Nephron progenitor cell (in vitro differentiated cells): ENCODE data around the gene ANKRD44.

Experiments used
- DNase-seq: peaks from one replicate; pipeline ENCODE4 v3.0.0; 2021
- H3K27ac Mint-ChIP-seq: 2 replicates; pipeline ENCODE4 v1.8.0; 2021; ENCODE audit warnings: mild to moderate bottlenecking, moderate library complexity, mixed read lengths
- H3K27me3 Mint-ChIP-seq: 2 replicates; pipeline ENCODE4 v1.8.0; 2021; ENCODE audit warnings: mild to moderate bottlenecking, low read depth, mixed read lengths; ENCODE audit not compliant: poor library complexity
- H3K36me3 Mint-ChIP-seq: 2 replicates; pipeline ENCODE4 v1.8.0; 2021; ENCODE audit warnings: low read depth, mixed read lengths
- H3K4me1 Mint-ChIP-seq: 2 replicates; pipeline ENCODE4 v1.8.0; 2021; ENCODE audit warnings: mixed read lengths
- H3K4me3 Mint-ChIP-seq: 2 replicates; pipeline ENCODE4 v1.8.0; 2021; ENCODE audit warnings: mild to moderate bottlenecking, moderate library complexity, mixed read lengths
- H3K9me3 Mint-ChIP-seq: 2 replicates; pipeline ENCODE4 v1.8.0; 2021; ENCODE audit warnings: mild to moderate bottlenecking, moderate library complexity, mixed read lengths
- TF ChIP-seq, protein P1 (sequence below): fragments of 200-600 bp; sonication (generic); IDR thresholded peaks from 2 replicates; pipeline ENCODE4 v1.5.0; 2021; ENCODE audit warnings: antibody characterized with exemption

ANKRD44 gene

DNA sequence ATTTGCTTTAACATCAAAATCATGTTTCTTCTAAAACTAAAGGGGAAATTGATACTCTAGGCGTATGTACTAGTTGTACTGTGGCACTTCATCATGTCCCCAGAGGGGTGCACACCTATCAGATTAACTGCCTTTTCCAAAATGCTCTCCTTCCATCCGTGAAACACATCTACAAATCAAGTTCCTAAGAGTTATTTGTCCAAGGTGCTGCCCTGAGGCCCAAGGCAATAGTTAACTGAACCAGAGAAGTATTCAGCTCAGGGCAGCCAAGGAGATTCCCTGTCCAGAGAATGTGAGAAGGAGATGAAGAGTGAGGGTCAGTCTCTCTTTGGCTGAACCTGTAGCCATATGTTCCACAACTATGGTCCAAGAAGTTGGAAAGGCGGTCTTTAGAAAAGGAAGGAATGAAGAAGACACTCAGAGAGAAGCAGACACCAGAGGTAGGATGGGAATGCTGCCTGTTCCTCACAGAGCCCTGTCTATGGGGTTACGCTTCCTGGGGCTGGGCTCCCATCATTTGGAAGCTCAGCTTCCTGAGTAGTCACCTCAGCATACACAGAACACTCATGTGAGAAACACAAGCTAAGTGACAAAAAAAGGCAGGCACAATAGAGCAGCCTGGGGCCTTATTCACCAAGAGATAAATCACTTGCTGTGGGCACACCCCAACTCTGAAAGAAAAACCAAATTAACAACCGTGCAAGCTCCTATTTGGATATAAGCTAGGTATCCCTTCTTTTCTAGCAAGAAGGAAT is 55.6 kb downstream of the ANKRD44 start:
- peak overlapping the region; percentile 52 for H3K4me3 Mint-ChIP-seq
- TF ChIP-seq, protein P1, sequence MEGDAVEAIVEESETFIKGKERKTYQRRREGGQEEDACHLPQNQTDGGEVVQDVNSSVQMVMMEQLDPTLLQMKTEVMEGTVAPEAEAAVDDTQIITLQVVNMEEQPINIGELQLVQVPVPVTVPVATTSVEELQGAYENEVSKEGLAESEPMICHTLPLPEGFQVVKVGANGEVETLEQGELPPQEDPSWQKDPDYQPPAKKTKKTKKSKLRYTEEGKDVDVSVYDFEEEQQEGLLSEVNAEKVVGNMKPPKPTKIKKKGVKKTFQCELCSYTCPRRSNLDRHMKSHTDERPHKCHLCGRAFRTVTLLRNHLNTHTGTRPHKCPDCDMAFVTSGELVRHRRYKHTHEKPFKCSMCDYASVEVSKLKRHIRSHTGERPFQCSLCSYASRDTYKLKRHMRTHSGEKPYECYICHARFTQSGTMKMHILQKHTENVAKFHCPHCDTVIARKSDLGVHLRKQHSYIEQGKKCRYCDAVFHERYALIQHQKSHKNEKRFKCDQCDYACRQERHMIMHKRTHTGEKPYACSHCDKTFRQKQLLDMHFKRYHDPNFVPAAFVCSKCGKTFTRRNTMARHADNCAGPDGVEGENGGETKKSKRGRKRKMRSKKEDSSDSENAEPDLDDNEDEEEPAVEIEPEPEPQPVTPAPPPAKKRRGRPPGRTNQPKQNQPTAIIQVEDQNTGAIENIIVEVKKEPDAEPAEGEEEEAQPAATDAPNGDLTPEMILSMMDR, result no peak
- peaks cover 52% of the 10 kb centered on the region for H3K4me1 Mint-ChIP-seq
- peak; percentile 8 for DNase-seq
- H3K27ac Mint-ChIP-seq, result peak overlapping the region; percentile 95
- no peaks in the 10 kb centered on the region for H3K27me3 Mint-ChIP-seq
- H3K36me3 Mint-ChIP-seq, result no peaks in the 10 kb centered on the region
- H3K9me3 Mint-ChIP-seq, result no peaks in the 10 kb centered on the region

DNA sequence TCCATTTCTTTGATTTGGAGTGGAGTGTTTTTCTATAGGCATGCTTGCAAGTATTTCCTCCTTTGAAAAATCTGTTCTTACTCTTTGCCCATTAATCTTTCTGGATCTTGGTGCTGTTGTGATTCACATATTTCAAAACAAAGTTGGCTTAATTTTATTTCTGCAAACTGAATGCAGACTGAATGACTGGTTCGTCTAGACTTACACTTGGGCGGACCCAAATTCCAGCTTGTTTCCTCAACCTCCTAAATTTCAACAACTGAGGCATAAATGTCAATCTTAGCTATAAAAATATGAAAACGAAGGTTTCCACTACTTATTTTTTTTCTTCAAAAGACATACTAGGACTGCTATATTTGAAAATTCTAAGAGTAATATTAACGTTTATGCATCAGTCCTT is 59.0 kb downstream of the ANKRD44 start:
- no peak overlapping the region for H3K27ac Mint-ChIP-seq
- no peaks in the 10 kb centered on the region for H3K36me3 Mint-ChIP-seq
- H3K27me3 Mint-ChIP-seq, result peaks cover 5% of the 10 kb centered on the region
- H3K9me3 Mint-ChIP-seq, result no peaks in the 10 kb centered on the region
- TF ChIP-seq, protein P1, result no peak
- no peak for DNase-seq
- peaks cover 36% of the 10 kb centered on the region for H3K4me1 Mint-ChIP-seq
- H3K4me3 Mint-ChIP-seq, result no peak overlapping the region

DNA sequence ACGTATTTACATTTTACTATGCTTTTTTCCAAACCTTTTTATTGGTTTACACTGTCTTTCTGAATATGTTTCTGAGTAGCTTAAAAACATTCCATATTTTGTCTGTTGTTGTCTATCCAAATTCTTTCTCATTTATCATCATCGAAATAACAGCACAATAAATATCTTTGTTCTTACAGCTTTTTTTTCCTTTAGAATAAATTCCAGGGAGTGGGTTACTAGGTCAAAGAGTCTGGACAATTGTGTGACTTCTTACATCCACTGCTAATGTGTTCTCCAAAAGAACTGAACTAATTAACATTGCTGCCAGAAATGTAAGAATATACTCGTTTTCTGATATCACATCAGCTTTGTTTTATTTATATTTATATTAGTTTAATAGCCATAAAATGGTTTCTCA is 59.4 kb downstream of the ANKRD44 start:
- Mint-ChIP-seq H3K4me3 (no peak overlapping the region), H3K4me1 (peaks cover 35% of the 10 kb centered on the region), H3K27ac (no peak overlapping the region), H3K27me3 (peaks cover 5% of the 10 kb centered on the region), H3K9me3 (no peaks in the 10 kb centered on the region), H3K36me3 (no peaks in the 10 kb centered on the region)
- TF ChIP-seq, protein P1, result no peak
- no peak for DNase-seq

DNA sequence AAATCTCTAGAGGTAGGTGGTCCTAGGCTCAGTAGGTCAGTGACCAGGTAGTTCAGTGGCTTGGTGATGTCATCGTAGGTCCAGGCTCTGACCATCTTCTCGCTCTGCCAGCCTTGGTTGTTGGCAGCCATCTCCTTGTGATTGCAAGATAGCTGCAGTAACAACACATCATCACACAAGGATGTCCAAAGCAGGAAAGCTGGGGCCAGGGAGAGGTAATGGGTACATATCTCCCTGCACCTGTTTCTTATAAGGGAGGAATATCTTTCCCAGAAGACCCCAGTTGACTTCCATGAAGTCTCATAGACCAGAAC is 60.5 kb downstream of the ANKRD44 start:
- no peak for DNase-seq
- no peak overlapping the region for H3K4me3 Mint-ChIP-seq
- no peaks in the 10 kb centered on the region for H3K36me3 Mint-ChIP-seq
- H3K27me3 Mint-ChIP-seq, result peaks cover 5% of the 10 kb centered on the region
- TF ChIP-seq, protein P1, result no peak
- peaks cover 24% of the 10 kb centered on the region for H3K4me1 Mint-ChIP-seq
- H3K27ac Mint-ChIP-seq, result no peak overlapping the region
- H3K9me3 Mint-ChIP-seq, result no peaks in the 10 kb centered on the region

DNA sequence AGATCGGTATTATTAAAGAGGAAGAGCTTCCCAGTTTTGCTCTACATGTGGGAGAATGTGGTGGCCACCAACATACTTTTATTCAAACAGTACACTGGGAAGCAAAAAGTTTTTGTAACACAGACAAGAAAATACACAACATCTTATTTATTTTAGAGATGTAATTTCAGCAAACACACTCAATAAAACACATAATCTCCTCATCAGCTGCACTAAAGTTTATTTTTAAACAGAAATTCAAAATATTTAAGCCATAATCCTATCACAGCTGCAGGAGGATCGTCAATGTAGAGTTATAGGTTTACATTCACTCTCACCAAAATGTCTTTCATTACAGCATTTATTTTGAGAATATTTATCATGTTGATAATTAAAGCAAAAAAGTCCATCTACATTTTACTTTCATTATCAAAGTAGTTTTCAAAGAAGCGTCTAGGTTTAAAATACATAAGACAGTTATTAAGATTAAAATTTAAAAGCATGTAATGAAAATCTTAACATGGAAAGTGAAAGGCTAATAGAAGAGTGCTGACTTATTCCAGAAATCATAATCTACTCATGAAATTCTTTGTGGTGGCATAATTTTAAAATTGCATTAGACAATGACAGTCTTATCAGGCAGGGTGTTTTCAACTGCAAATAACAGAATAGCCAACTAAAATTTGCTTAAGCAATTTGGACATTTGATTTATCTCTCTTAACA is 61.0 kb downstream of the ANKRD44 start:
- H3K27ac Mint-ChIP-seq, result no peak overlapping the region
- TF ChIP-seq, protein P1, result no peak

DNA sequence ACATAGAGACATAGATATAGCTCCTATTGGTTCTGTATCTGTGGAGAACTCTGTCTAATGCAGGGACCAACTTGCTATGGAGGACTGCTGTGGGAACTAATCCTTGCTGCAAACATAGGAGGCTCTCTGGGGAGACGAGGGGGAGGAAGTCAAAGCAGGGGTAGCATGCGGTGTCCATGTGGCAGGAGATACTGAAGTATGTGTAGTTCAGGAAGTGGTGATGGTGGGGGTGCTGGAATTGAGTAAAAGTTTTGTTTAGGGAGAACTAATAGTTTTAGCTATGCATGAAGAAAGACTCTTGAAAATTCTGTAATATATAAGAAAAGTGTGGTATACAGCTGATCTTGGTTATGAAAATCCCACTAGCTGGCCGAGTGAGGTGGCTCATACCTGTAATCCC is 62.0 kb downstream of the ANKRD44 start:
- no peak for DNase-seq
- Mint-ChIP-seq H3K4me1 (peaks cover 10% of the 10 kb centered on the region), H3K36me3 (no peaks in the 10 kb centered on the region), H3K27me3 (peaks cover 5% of the 10 kb centered on the region), H3K4me3 (no peak overlapping the region), H3K9me3 (no peaks in the 10 kb centered on the region), H3K27ac (peak overlapping the region; percentile 1)
- TF ChIP-seq, protein P1, result no peak

More for the DNA sequence above, 61.0 kb downstream of the ANKRD44 start:
- no peak for DNase-seq
- Mint-ChIP-seq H3K4me3 (no peak overlapping the region), H3K9me3 (no peaks in the 10 kb centered on the region), H3K4me1 (peaks cover 19% of the 10 kb centered on the region), H3K27me3 (peaks cover 5% of the 10 kb centered on the region), H3K36me3 (no peaks in the 10 kb centered on the region)
